HG03095 (cell line): ENCODE results near the gene LRMDA.

Source experiments
- ATAC-seq: cut with Tn5 transposase; IDR thresholded peaks from one replicate; pipeline ENCODE4 v1.9.1; 2021; ENCODE audit warnings: moderate library complexity; ENCODE audit not compliant: unreplicated experiment

Gene LRMDA

GRCh38 chr10:75443362-75443761, 11.9 kb downstream of the LRMDA start:
- no peak for ATAC-seq

GRCh38 chr10:75444781-75445386, 13.5 kb downstream of the LRMDA start:
- no peak for ATAC-seq

- ATAC-seq = no peak
These were observed 15.1 kb downstream of the LRMDA start for GRCh38 chr10:75446508-75446907.

- ATAC-seq = no peak
These were observed 16.7 kb downstream of the LRMDA start for GRCh38 chr10:75448166-75448565.

- ATAC-seq = no peak
These were observed 18.1 kb downstream of the LRMDA start for GRCh38 chr10:75449382-75450074.

GRCh38 chr10:75450075-75450445, 18.6 kb downstream of the LRMDA start:
- ATAC-seq = no peak

GRCh38 chr10:75450644-75451640, 19.5 kb downstream of the LRMDA start:
- ATAC-seq = no peak

GRCh38 chr10:75451831-75452230, 20.4 kb downstream of the LRMDA start:
- ATAC-seq = no peak

GRCh38 chr10:75452997-75453396, 21.6 kb downstream of the LRMDA start:
- no peak for ATAC-seq

- no peak for ATAC-seq
These were observed 24.7 kb downstream of the LRMDA start for GRCh38 chr10:75456122-75456521.

GRCh38 chr10:75460059-75460458, 28.6 kb downstream of the LRMDA start:
- no peak for ATAC-seq

- ATAC-seq = no peak
These were observed 30.5 kb downstream of the LRMDA start for GRCh38 chr10:75461672-75462649.

- no peak for ATAC-seq
These were observed 31.4 kb downstream of the LRMDA start for GRCh38 chr10:75462865-75463264.

- no peak for ATAC-seq
These were observed 33.3 kb downstream of the LRMDA start for GRCh38 chr10:75464478-75465449.

GRCh38 chr10:75465450-75465827, 34.0 kb downstream of the LRMDA start:
- no peak for ATAC-seq

GRCh38 chr10:75466001-75466400, 34.6 kb downstream of the LRMDA start:
- no peak for ATAC-seq

GRCh38 chr10:75466886-75467285, 35.5 kb downstream of the LRMDA start:
- ATAC-seq = no peak

- ATAC-seq = no peak
These were observed 37.2 kb downstream of the LRMDA start for GRCh38 chr10:75468612-75469005.

- ATAC-seq = no peak
These were observed 37.7 kb downstream of the LRMDA start for GRCh38 chr10:75469006-75469616.
